Glomerular endothelial cell (primary cell): ENCODE results near the gene LLPH. TPM values are rescaled to one million over a fixed set of nuclear protein-coding genes. Genes with fewer than 3 reads are reported as not detected.
"Not testable (repeated sequence)": the region's sequence is repeated elsewhere in the genome, so short reads cannot be mapped to it uniquely, and the experiment has no call there.

Experiments
- DNase-seq: peaks from one replicate; pipeline ENCODE4 v3.0.0-alpha.2; 2011; ENCODE audit warnings: low read depth, low spot score; ENCODE audit errors: extremely low read depth
- total RNA-seq: library from RNA; depleted of rRNA; stranded (reverse); fragments of >200 nt; gene quantifications from 2 replicates; pipeline ENCODE4 v1.2.3, GENCODE V29; 2015

The LLPH gene
- 9.2 and 13.9 TPM in 2 replicates for total RNA-seq

- peak; percentile 37 for DNase-seq
These were observed at the start of gene LLPH for GRCh38 chr12:66130267-66131066. Gene LLPH (minus strand): TSS chr12:66130750. CDS start chr12:66129106, 1,644 bp downstream.

GRCh38 chr12:66176105-66176900 lies 45.8 kb upstream of the LLPH start:
- no peak for DNase-seq

GRCh38 chr12:66174391-66175325 lies 44.1 kb upstream of the LLPH start:
- DNase-seq = not testable (repeated sequence)

- DNase-seq = no peak
These were observed 40.1 kb upstream of the LLPH start for GRCh38 chr12:66170606-66171005.

GRCh38 chr12:66169221-66170170 lies 38.9 kb upstream of the LLPH start, which contains the start of gene TMBIM4:
Gene TMBIM4 (minus strand): TSS chr12:66169996. CDS start chr12:66169951, 45 bp downstream.
- DNase-seq = peak; percentile 75

GRCh38 chr12:66168410-66168809 lies 37.9 kb upstream of the LLPH start:
- DNase-seq = no peak

GRCh38 chr12:66166561-66166960 lies 36.0 kb upstream of the LLPH start:
- DNase-seq = no peak

- no peak for DNase-seq
These were observed 34.6 kb upstream of the LLPH start for GRCh38 chr12:66165141-66165540.

GRCh38 chr12:66164349-66164821 lies 33.8 kb upstream of the LLPH start:
- no peak for DNase-seq

GRCh38 chr12:66163289-66163688 lies 32.7 kb upstream of the LLPH start:
- DNase-seq = no peak

- DNase-seq = no peak
These were observed 32.2 kb upstream of the LLPH start for GRCh38 chr12:66162701-66163100.

GRCh38 chr12:66160704-66161103 lies 30.2 kb upstream of the LLPH start:
- DNase-seq = no peak

GRCh38 chr12:66159123-66159522 lies 28.6 kb upstream of the LLPH start:
- DNase-seq = no peak

- no peak for DNase-seq
These were observed 26.1 kb upstream of the LLPH start for GRCh38 chr12:66156654-66157053.

GRCh38 chr12:66154776-66155175 lies 24.2 kb upstream of the LLPH start:
- DNase-seq = no peak

GRCh38 chr12:66152732-66153131 lies 22.2 kb upstream of the LLPH start:
- DNase-seq = no peak

GRCh38 chr12:66149702-66150398 lies 19.3 kb upstream of the LLPH start:
- DNase-seq = no peak

- peak; percentile 72 for DNase-seq
These were observed 14.5 kb upstream of the LLPH start for GRCh38 chr12:66144791-66145754.
